ENCODE results near the gene SPAG9. TPM values are rescaled to one million over a fixed set of nuclear protein-coding genes. Genes with fewer than 3 reads are reported as not detected.

The SPAG9 gene
- total RNA-seq, 4 donors from 2014 or later = 39.4 to 211 (median 107) TPM

- intact Hi-C loops (cut with DNase I; ENCODE audit: low total_unique reads) = no loop called here
- H3K27ac ChIP-seq = no peak overlapping the region
Measured at GRCh38 chr17:50914505-50915063, 206.1 kb downstream of the SPAG9 start.

GRCh38 chr17:50913120-50913519 lies 207.5 kb downstream of the SPAG9 start:
- H3K9me3 ChIP-seq = no peaks in the 10 kb centered on the region
- no peaks in the 10 kb centered on the region for H3K36me3 ChIP-seq
- no peak for TF ChIP-seq CTCF (IDR thresholded peaks at IDR 0.05)
- TF ChIP-seq POLR2A (IDR thresholded peaks at IDR 0.05) = no peak
- H3K4me3 ChIP-seq = no peak overlapping the region
- DNase-seq = no peak
- intact Hi-C loops (cut with DNase I; ENCODE audit: low total_unique reads) = no loop called here
- no peak overlapping the region for H3K27ac ChIP-seq
- no peaks in the 10 kb centered on the region for H3K4me1 ChIP-seq
- H3K27me3 ChIP-seq = no peaks in the 10 kb centered on the region

More at GRCh38 chr17:50914505-50915063, 206.1 kb downstream of the SPAG9 start:
- no peaks in the 10 kb centered on the region for H3K36me3 ChIP-seq
- no peaks in the 10 kb centered on the region for H3K9me3 ChIP-seq
- no peaks in the 10 kb centered on the region for H3K4me1 ChIP-seq
- DNase-seq = no peak
- no peak overlapping the region for H3K4me3 ChIP-seq
- no peak for TF ChIP-seq POLR2A (IDR thresholded peaks at IDR 0.05)
- no peak for TF ChIP-seq CTCF (IDR thresholded peaks at IDR 0.05)
- H3K27me3 ChIP-seq = no peaks in the 10 kb centered on the region

Other genes with a start within 250 kb of the SPAG9 start
- 10 to 100 TPM; 24.1 to 79.4 (median 39.5) TPM for gene NME1, start 32.7 kb upstream of the SPAG9 start, total RNA-seq
- 100 to 1,000 TPM; 195 to 656 (median 287) TPM for gene NME2, start 45.5 kb upstream of the SPAG9 start, total RNA-seq
- 10 to 100 TPM; 13.6 to 60.9 (median 30.5) TPM for gene MBTD1, start 139.2 kb upstream of the SPAG9 start, total RNA-seq
- 10 to 100 TPM; 12.8 to 44.9 (median 25.7) TPM for gene UTP18, start 139.7 kb upstream of the SPAG9 start, total RNA-seq